GM12864 (cell line): ENCODE measurements around the gene PLCB4.

Experiments
- DNase-seq: peaks from one replicate; pipeline ENCODE4 v3.0.0-alpha.2; 2011; ENCODE audit warnings: low read depth
- H3K4me3 ChIP-seq: 2 replicates; pipeline ENCODE4 v1.5.1; 2011; ENCODE audit warnings: mild to moderate bottlenecking, low read depth, low read length, control low read depth
- CTCF ChIP-seq: IDR thresholded peaks from 2 replicates; pipeline ENCODE4 v1.5.1; 2011; ENCODE audit warnings: low read depth, mild to moderate bottlenecking, moderate library complexity, low read length, control low read depth, inconsistent platforms; ENCODE audit errors: missing control alignments

PLCB4 gene

DNA sequence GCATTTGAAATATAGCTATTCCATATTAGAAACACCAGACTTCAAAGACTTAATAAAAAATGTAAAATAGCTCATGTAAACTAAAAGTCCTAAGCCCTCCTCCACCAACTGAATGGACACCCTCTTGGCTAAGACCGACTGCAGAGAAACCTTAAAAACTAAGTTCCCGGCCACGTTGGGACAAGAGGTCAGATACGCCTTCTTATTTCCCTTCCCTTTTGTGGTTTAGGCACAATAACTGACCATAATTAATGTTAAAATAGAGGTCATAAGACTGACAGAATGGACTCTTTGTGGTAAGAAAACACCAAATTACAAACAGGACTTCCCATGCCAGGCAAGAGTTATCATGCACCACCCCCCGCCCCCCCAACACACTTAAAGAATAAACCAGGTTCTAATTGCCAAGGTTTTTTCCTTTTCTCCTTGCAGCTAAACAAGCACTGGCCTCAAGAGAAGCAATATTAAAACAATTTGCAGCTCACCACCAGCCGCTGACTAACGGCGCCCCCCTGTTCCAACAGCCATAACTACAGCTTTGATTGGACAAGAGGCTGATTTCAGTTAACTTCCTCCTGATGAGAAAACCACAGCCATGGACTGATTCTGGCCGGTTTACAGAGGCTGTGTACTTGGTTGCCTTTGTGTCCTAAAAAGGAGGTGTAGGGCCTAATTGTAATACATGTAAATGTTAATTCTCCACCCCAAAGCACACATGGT lies 434.8 kb downstream of the PLCB4 start:
- TF ChIP-seq CTCF, result peak; percentile 15
- H3K4me3 ChIP-seq, result no peak overlapping the region
- DNase-seq, result no peak

DNA sequence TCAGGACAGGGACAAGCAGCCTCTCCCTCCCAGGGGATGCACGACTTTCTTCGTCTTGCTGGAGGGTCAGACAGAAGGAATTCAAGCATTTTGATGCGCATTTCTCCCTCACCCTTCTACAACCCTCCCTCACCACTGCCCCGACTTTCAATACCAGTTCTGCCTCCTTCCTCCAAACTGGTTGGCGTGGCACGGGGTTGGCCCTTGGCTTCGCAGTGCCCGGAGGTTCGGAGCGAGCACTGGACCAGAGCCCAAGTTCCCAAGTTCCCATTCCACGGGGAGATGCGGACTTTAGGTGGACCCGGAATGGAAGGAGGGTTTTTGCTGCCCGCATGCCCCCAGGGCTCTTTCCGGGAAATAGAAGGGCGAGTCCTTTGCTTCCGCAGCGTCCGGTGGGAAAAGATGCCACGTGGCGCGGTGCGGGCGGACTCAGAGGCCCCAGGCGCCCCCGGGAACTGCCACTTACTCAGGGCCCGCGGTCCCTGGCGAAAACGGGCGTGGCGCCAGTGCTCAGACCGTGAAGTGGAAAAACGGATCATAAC lies 437.5 kb downstream of the PLCB4 start:
- TF ChIP-seq CTCF, result no peak
- DNase-seq, result no peak
- H3K4me3 ChIP-seq, result no peak overlapping the region

- no peak for DNase-seq
- TF ChIP-seq CTCF, result no peak
- H3K4me3 ChIP-seq, result no peak overlapping the region
Measured at GRCh38 chr20:9506964-9507369, 438.1 kb downstream of the PLCB4 start.

DNA sequence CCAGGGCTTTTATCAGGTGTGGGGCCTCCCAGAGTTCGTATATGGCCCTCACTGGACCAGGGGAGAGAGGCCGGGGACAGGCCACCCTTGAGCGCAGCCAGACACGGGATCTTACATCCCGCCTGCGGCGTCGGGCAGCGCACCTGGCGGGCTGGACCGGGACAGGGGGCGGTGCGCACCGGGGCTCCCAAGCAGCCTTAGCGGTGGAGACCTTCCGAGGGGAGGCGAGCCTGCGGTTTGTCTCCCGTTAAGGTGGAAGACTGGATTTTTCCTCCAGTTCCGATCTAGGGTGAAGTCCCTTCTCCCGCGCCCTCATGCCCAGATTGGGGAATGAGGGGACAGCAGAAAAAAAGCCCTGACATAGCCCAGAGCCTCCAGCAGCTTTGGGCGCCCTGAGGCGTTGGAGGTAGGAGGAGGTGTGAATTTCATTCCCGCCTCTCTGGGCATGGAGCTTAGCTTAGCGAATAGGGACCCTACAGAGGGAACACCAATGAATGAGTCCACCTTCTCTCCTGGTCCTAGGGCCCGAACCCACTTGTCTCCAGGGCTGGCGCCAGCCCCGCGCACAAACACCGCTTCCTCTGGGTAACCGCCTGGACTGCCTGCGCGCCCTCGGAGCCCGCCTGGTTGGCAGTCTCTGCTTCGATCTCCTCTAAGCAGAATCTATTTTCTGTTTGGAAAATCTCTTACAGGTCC lies 438.8 kb downstream of the PLCB4 start:
- DNase-seq, result no peak
- no peak overlapping the region for H3K4me3 ChIP-seq

DNA sequence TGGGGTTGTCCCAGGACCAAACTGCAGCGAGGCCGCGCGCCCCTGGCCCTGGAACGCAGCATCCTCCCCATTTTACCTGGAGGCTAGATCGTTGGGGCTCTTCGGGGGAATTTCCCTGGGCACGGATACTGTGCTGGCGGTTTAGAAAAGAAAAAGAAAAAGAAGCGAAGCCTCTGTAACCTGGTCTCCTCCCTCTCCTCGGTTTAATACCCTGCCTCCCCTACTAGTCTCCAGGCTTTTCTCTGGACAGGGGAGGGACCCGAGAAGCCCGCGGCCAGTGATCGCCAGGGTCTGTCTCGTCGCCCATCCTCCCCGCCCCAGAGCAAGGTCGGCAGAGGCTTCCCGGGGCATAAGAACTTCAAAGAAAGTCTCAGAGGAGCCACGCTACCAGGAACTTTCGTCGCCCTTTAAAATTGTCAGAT lies 439.4 kb downstream of the PLCB4 start:
- no peak for TF ChIP-seq CTCF
- no peak for DNase-seq
- no peak overlapping the region for H3K4me3 ChIP-seq

More for the DNA sequence above, 438.8 kb downstream of the PLCB4 start:
- TF ChIP-seq CTCF, result no peak

DNA sequence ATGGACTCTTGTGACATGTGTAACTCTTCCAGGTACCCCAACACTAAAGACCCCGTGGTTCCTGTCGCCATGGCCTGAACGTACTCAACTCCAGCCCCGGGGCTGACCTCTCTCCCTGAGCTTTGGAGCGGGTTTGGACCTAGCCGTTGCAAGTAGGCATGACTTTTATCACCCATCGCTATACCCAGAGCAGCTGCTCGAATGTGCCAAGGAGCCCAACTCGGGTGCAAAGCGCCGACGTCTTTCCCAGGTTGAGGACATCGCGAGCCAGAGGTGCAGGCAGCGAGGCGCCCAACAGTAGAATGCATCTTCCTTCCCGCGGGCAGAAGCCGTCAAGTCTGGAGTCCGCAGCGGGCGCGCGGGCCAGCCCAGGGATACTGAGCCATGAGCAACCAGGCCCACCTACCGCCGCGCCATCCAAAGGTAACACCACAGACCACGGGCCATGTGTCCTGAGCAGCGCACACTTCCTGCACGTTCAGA lies 439.9 kb downstream of the PLCB4 start:
- H3K4me3 ChIP-seq, result no peak overlapping the region
- no peak for TF ChIP-seq CTCF
- DNase-seq, result no peak

- no peak for DNase-seq
- TF ChIP-seq CTCF, result no peak
- H3K4me3 ChIP-seq, result no peak overlapping the region
Measured at GRCh38 chr20:9509246-9509645, 440.4 kb downstream of the PLCB4 start.
